Measurements from ENCODE around the gene LTBP1.

GRCh38 chr2:33209976-33210375, 263.2 kb downstream of the LTBP1 start:
- TF ChIP-seq CTCF (IDR thresholded peaks at IDR 0.05) (no peak), POLR2A (IDR thresholded peaks at IDR 0.05) (no peak)

Measured in vagina (tissue), 2 donors.